PC-9 (cell line): ENCODE measurements around the gene KDELR1.

Experiments used
- EZH2 ChIP-seq: fragments of 200-600 bp; sonication (generic); IDR thresholded peaks from 2 replicates; pipeline ENCODE4 v1.8.0; 2017; ENCODE audit warnings: antibody characterized with exemption, low read depth
- TF ChIP-seq, protein P1 (sequence below): fragments of 200-600 bp; sonication (generic); conservative IDR thresholded peaks from 2 replicates; pipeline ENCODE4 v1.6.1; 2017; ENCODE audit warnings: mixed run types, antibody characterized with exemption, mild to moderate bottlenecking, moderate library complexity

DNA sequence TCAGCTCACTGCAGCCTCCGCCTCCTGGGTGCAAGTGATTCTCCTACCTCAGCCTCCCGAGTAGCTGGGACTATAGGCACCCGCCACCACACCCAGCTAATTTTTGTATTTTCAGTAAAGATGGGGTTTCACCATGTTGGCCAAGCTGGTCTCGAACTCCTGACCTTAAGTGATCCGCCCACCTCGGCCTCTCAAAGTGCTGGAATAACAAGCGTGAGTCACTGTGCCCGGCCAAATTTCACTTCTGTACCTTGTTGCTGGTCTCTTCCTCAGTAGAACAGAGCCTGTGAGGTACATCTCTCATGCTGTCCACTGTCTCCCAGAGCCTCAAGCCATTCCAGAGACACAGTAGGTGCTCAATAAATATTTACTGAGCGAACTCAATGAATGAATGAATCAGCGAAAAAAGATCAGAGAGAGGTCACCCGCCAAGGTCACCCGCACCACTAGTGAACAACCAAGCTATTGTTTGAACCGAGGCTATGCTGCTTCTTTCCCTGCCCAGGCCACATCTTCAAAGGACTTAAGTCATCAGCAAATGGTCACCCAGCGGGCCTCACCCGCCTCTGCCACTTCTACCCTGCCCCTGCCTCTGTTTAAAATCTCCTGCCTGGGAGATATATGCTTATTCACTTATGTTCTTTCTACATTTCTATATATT is 36.9 kb downstream of the KDELR1 start:
- TF ChIP-seq, protein P1, sequence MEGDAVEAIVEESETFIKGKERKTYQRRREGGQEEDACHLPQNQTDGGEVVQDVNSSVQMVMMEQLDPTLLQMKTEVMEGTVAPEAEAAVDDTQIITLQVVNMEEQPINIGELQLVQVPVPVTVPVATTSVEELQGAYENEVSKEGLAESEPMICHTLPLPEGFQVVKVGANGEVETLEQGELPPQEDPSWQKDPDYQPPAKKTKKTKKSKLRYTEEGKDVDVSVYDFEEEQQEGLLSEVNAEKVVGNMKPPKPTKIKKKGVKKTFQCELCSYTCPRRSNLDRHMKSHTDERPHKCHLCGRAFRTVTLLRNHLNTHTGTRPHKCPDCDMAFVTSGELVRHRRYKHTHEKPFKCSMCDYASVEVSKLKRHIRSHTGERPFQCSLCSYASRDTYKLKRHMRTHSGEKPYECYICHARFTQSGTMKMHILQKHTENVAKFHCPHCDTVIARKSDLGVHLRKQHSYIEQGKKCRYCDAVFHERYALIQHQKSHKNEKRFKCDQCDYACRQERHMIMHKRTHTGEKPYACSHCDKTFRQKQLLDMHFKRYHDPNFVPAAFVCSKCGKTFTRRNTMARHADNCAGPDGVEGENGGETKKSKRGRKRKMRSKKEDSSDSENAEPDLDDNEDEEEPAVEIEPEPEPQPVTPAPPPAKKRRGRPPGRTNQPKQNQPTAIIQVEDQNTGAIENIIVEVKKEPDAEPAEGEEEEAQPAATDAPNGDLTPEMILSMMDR: no peak
- no peak for TF ChIP-seq EZH2
